Measurements from ENCODE around the gene VTCN1. TPM values are rescaled to one million over a fixed set of nuclear protein-coding genes. Genes with fewer than 3 reads are reported as not detected.

The VTCN1 gene
- total RNA-seq, 1 experiment from 2014 or later: not detected

- no peak for DNase-seq (ENCODE audit: extremely low read depth, low read depth)
These were observed 341 bp downstream of the VTCN1 start for GRCh38 chr1:117210386-117210785.

- DNase-seq (ENCODE audit: extremely low read depth, low read depth): no peak
These were observed 1.6 kb downstream of the VTCN1 start for GRCh38 chr1:117209094-117209493.

GRCh38 chr1:117208580-117208979 lies 2.1 kb downstream of the VTCN1 start:
- no peak for DNase-seq (ENCODE audit: extremely low read depth, low read depth)

GRCh38 chr1:117205368-117205767 lies 5.4 kb downstream of the VTCN1 start:
- no peak for DNase-seq (ENCODE audit: extremely low read depth, low read depth)

- no peak for DNase-seq (ENCODE audit: extremely low read depth, low read depth)
These were observed 8.9 kb downstream of the VTCN1 start for GRCh38 chr1:117201808-117202207.

- DNase-seq (ENCODE audit: extremely low read depth, low read depth): no peak
These were observed 12.6 kb downstream of the VTCN1 start for GRCh38 chr1:117198097-117198496.

GRCh38 chr1:117189726-117190125 lies 21.0 kb downstream of the VTCN1 start:
- no peak for DNase-seq (ENCODE audit: extremely low read depth, low read depth)

GRCh38 chr1:117188816-117189437 lies 21.8 kb downstream of the VTCN1 start:
- no peak for DNase-seq (ENCODE audit: extremely low read depth, low read depth)

- DNase-seq (ENCODE audit: extremely low read depth, low read depth): no peak
These were observed 22.4 kb downstream of the VTCN1 start for GRCh38 chr1:117188170-117188815.

- DNase-seq (ENCODE audit: extremely low read depth, low read depth): no peak
These were observed 27.6 kb downstream of the VTCN1 start for GRCh38 chr1:117183112-117183511.

GRCh38 chr1:117182319-117182718 lies 28.4 kb downstream of the VTCN1 start:
- no peak for DNase-seq (ENCODE audit: extremely low read depth, low read depth)

- no peak for DNase-seq (ENCODE audit: extremely low read depth, low read depth)
These were observed 29.1 kb downstream of the VTCN1 start for GRCh38 chr1:117181630-117182041.

- no peak for DNase-seq (ENCODE audit: extremely low read depth, low read depth)
These were observed 30.4 kb downstream of the VTCN1 start for GRCh38 chr1:117180147-117180967.

GRCh38 chr1:117179471-117179870 lies 31.3 kb downstream of the VTCN1 start:
- DNase-seq (ENCODE audit: extremely low read depth, low read depth): no peak

GRCh38 chr1:117178756-117179155 lies 32.0 kb downstream of the VTCN1 start:
- no peak for DNase-seq (ENCODE audit: extremely low read depth, low read depth)

GRCh38 chr1:117177376-117177775 lies 33.4 kb downstream of the VTCN1 start:
- no peak for DNase-seq (ENCODE audit: extremely low read depth, low read depth)

- DNase-seq (ENCODE audit: extremely low read depth, low read depth): no peak
These were observed 34.1 kb downstream of the VTCN1 start for GRCh38 chr1:117176579-117176978.

- DNase-seq (ENCODE audit: extremely low read depth, low read depth): no peak
These were observed 35.9 kb downstream of the VTCN1 start for GRCh38 chr1:117174851-117175250.

GRCh38 chr1:117173691-117174090 lies 37.0 kb downstream of the VTCN1 start:
- no peak for DNase-seq (ENCODE audit: extremely low read depth, low read depth)

- DNase-seq (ENCODE audit: extremely low read depth, low read depth): no peak
These were observed 37.7 kb downstream of the VTCN1 start for GRCh38 chr1:117173006-117173405.

GRCh38 chr1:117171900-117172511 lies 38.7 kb downstream of the VTCN1 start:
- DNase-seq (ENCODE audit: extremely low read depth, low read depth): no peak
